GM23338 (cell line): ENCODE measurements around the gene LRRFIP2. TPM values are rescaled to one million over a fixed set of nuclear protein-coding genes. Genes with fewer than 3 reads are reported as not detected.

Source experiments
- ATAC-seq: fragments of 200-7000 bp; cut with Tn5 transposase; 3 replicates; pipeline ENCODE4 v1.9.1; 2020
- DNase-seq: peaks from one replicate; pipeline ENCODE4 v3.0.0-alpha.2; 2015; ENCODE audit warnings: low spot score
- H2AFZ ChIP-seq: fragments of 200-600 bp; sonication (generic); 2 replicates; pipeline ENCODE4 v1.8.0; 2016; ENCODE audit warnings: antibody characterized with exemption, mild to moderate bottlenecking, moderate library complexity
- H3F3A ChIP-seq: fragments of 200-600 bp; sonication (generic); replicated peaks from 2 replicates; pipeline ENCODE4 v1.8.0; 2017; ENCODE audit warnings: antibody characterized with exemption, mixed run types, low read depth
- H3K27ac ChIP-seq: fragments of 200-600 bp; sonication (generic); 2 replicates; pipeline ENCODE4 v1.6.1; 2016; ENCODE audit warnings: low read depth
- H3K27me3 ChIP-seq: fragments of 200-600 bp; sonication (generic); 2 replicates; pipeline ENCODE4 v1.8.0; 2016; ENCODE audit warnings: mild to moderate bottlenecking, mixed run types, moderate library complexity; ENCODE audit not compliant: insufficient read depth
- H3K36me3 ChIP-seq: fragments of 200-600 bp; sonication (generic); 2 replicates; pipeline ENCODE4 v1.8.0; 2016; ENCODE audit warnings: mild to moderate bottlenecking; ENCODE audit not compliant: insufficient read depth
- H3K4me1 ChIP-seq: fragments of 200-600 bp; sonication (generic); 2 replicates; pipeline ENCODE4 v1.8.0; 2016; ENCODE audit warnings: mild to moderate bottlenecking, moderate library complexity; ENCODE audit not compliant: insufficient read depth
- H3K4me2 ChIP-seq: fragments of 200-600 bp; sonication (generic); 2 replicates; pipeline ENCODE4 v1.7.1; 2017; ENCODE audit warnings: mixed run types
- H3K4me3 ChIP-seq: fragments of 200-600 bp; sonication (generic); 2 replicates; pipeline ENCODE4 v1.6.1; 2016; ENCODE audit warnings: mixed run types
- H3K79me2 ChIP-seq: fragments of 200-600 bp; sonication (generic); replicated peaks from 2 replicates; pipeline ENCODE4 v1.8.0; 2017; ENCODE audit warnings: mild to moderate bottlenecking; ENCODE audit not compliant: insufficient read depth
- H3K9me2 ChIP-seq: fragments of 200-600 bp; sonication (generic); 2 replicates; pipeline ENCODE4 v1.8.0; 2017; ENCODE audit not compliant: insufficient read depth
- H4K20me1 ChIP-seq: fragments of 200-600 bp; sonication (generic); replicated peaks from 2 replicates; pipeline ENCODE4 v1.8.0; 2017; ENCODE audit warnings: mild to moderate bottlenecking; ENCODE audit not compliant: insufficient read depth
- H3K27ac Mint-ChIP-seq: 2 replicates; pipeline ENCODE4 v1.8.0; 2020; ENCODE audit warnings: inconsistent platforms, mild to moderate bottlenecking, moderate library complexity, mixed read lengths
- H3K27me3 Mint-ChIP-seq: 3 replicates; pipeline ENCODE4 v1.8.0; 2022; ENCODE audit warnings: low read depth, mild to moderate bottlenecking, moderate library complexity, mixed read lengths, inconsistent platforms; ENCODE audit not compliant: insufficient read depth, poor library complexity
- H3K36me3 Mint-ChIP-seq: 3 replicates; pipeline ENCODE4 v1.8.0; 2021; ENCODE audit warnings: low read depth, mild to moderate bottlenecking, inconsistent platforms, moderate library complexity, mixed read lengths
- H3K4me1 Mint-ChIP-seq: 3 replicates; pipeline ENCODE4 v1.8.0; 2020; ENCODE audit warnings: mild to moderate bottlenecking, inconsistent platforms, mixed read lengths
- H3K4me3 Mint-ChIP-seq: 3 replicates; pipeline ENCODE4 v1.8.0; 2021; ENCODE audit warnings: moderate library complexity, mild to moderate bottlenecking, inconsistent platforms, mixed read lengths
- H3K9me3 Mint-ChIP-seq: 3 replicates; pipeline ENCODE4 v1.8.0; 2020; ENCODE audit warnings: moderate library complexity, mild to moderate bottlenecking, inconsistent platforms, mixed read lengths
- CREB1 ChIP-seq: fragments of 250-450 bp; sonication (Bioruptor Pico); IDR thresholded peaks from 2 replicates; pipeline ENCODE4 v1.5.0; 2020; ENCODE audit warnings: low read depth, mild to moderate bottlenecking, moderate library complexity
- EZH2 ChIP-seq: fragments of 200-600 bp; sonication (generic); IDR thresholded peaks from one replicate; pipeline ENCODE4 v1.8.0; 2017; ENCODE audit warnings: antibody characterized with exemption, mild to moderate bottlenecking, low read depth; ENCODE audit not compliant: unreplicated experiment
- EZH2phosphoT487 ChIP-seq: fragments of 200-600 bp; sonication (generic); IDR thresholded peaks from one replicate; pipeline ENCODE4 v1.8.1; 2018; ENCODE audit warnings: antibody characterized with exemption; ENCODE audit not compliant: unreplicated experiment
- JUNB ChIP-seq: IDR thresholded peaks from one replicate; pipeline ENCODE4 v1.6.1; 2016; ENCODE audit warnings: antibody characterized with exemption; ENCODE audit not compliant: unreplicated experiment
- NANOG ChIP-seq: IDR thresholded peaks from 2 replicates; pipeline ENCODE4 v1.6.1; 2016; ENCODE audit warnings: antibody characterized with exemption, borderline replicate concordance
- POLR2AphosphoS5 ChIP-seq: IDR thresholded peaks from 2 replicates; pipeline ENCODE4 v1.6.1; 2016; ENCODE audit warnings: antibody characterized with exemption, low read depth
- STAT1 ChIP-seq: IDR thresholded peaks from one replicate; pipeline ENCODE4 v1.6.1; 2016; ENCODE audit warnings: antibody characterized with exemption; ENCODE audit not compliant: unreplicated experiment
- ZNF114 ChIP-seq: fragments of 250-450 bp; sonication (Bioruptor Pico); IDR thresholded peaks from 2 replicates; pipeline ENCODE4 v1.5.0; 2020; ENCODE audit warnings: mild to moderate bottlenecking, moderate library complexity
- ZNF331 ChIP-seq: fragments of 250-450 bp; sonication (Bioruptor Pico); IDR thresholded peaks from 2 replicates; pipeline ENCODE4 v1.5.0; 2020; ENCODE audit warnings: low read depth, mild to moderate bottlenecking, moderate library complexity
- polyA plus RNA-seq: library from polyadenylated mRNA; unstranded; fragments of >200 nt; fragmentation: Nextera tagmentation; extraction: Ambion mirVana; gene quantifications from 2 replicates; pipeline ENCODE4 v1.2.1, GENCODE V29; 2016
- total RNA-seq: library from RNA; depleted of rRNA; stranded (reverse); fragments of >200 nt; shearing (Covaris generic); gene quantifications from 2 replicates; pipeline ENCODE4 v1.2.3, GENCODE V29; 2014
- TF ChIP-seq, protein P1 (sequence below), 2 experiments: fragments of 200-600 bp in 1 of 2; sonication (generic) in 1 of 2; conservative IDR thresholded peaks; 2 replicates each; pipeline versions ENCODE4 v1.5.1 to v1.6.1; 2016 to 2017; ENCODE audit warnings: antibody characterized with exemption in 2 of 2, low read depth in 2 of 2, mild to moderate bottlenecking in 2 of 2, moderate library complexity in 1 of 2
- TF ChIP-seq, protein P2 (sequence below): IDR thresholded peaks from 2 replicates; pipeline ENCODE4 v1.6.1; 2016; ENCODE audit warnings: antibody characterized with exemption
- TF ChIP-seq, protein P3 (sequence below): IDR thresholded peaks from one replicate; pipeline ENCODE4 v1.6.1; 2018; ENCODE audit warnings: antibody characterized with exemption; ENCODE audit not compliant: unreplicated experiment
- TF ChIP-seq, protein P4 (sequence below): fragments of 250-450 bp; sonication (Bioruptor Pico); IDR thresholded peaks from 2 replicates; pipeline ENCODE4 v1.5.0; 2020; ENCODE audit warnings: mild to moderate bottlenecking, moderate library complexity

Gene LRRFIP2
- total and polyA plus RNA-seq, 2 experiments from 2014 or later, result 20.3 to 29.0 TPM

DNA sequence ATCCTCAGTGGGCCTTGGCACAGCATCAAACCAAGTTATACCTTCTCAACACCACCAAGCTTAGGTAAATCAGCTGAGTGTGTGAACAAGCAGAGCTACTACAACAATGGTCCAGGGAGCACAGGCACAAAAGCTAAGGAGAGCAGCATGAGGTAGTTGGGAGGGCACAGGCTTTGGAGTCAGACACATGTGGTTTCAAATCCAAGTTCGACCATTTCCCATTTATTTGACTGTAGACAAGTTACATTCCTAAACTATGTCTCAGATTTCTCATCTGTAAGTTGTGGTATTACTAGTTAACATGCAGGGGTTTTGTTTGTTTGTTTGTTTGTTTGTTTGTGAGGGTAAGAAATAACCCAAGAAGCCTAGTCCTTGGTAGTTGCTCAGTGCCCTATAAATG lies 134.2 kb downstream of the LRRFIP2 start:
- Histone ChIP-seq H3K36me3 (peaks cover 32% of the 10 kb centered on the region), H3K4me2 (no peak overlapping the region), H3F3A (no peaks in the 10 kb centered on the region), H3K79me2 (no peaks in the 10 kb centered on the region), H3K27ac (no peak overlapping the region), H3K9me2 (peaks cover 2% of the 10 kb centered on the region; the same call in 1 of the 2 replicates), H4K20me1 (peaks cover 5% of the 10 kb centered on the region; the same call in 1 of the 2 replicates), H2AFZ (no peak overlapping the region), H3K4me3 (no peak overlapping the region), H3K27me3 (no peaks in the 10 kb centered on the region), H3K4me1 (no peaks in the 10 kb centered on the region)
- no peak for TF ChIP-seq STAT1
- TF ChIP-seq, protein P1, sequence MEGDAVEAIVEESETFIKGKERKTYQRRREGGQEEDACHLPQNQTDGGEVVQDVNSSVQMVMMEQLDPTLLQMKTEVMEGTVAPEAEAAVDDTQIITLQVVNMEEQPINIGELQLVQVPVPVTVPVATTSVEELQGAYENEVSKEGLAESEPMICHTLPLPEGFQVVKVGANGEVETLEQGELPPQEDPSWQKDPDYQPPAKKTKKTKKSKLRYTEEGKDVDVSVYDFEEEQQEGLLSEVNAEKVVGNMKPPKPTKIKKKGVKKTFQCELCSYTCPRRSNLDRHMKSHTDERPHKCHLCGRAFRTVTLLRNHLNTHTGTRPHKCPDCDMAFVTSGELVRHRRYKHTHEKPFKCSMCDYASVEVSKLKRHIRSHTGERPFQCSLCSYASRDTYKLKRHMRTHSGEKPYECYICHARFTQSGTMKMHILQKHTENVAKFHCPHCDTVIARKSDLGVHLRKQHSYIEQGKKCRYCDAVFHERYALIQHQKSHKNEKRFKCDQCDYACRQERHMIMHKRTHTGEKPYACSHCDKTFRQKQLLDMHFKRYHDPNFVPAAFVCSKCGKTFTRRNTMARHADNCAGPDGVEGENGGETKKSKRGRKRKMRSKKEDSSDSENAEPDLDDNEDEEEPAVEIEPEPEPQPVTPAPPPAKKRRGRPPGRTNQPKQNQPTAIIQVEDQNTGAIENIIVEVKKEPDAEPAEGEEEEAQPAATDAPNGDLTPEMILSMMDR (conservative IDR thresholded peaks at IDR 0.05; ENCODE audit: low read depth in 2 of 2), result no peak
- no peak for TF ChIP-seq NANOG
- TF ChIP-seq, protein P2, sequence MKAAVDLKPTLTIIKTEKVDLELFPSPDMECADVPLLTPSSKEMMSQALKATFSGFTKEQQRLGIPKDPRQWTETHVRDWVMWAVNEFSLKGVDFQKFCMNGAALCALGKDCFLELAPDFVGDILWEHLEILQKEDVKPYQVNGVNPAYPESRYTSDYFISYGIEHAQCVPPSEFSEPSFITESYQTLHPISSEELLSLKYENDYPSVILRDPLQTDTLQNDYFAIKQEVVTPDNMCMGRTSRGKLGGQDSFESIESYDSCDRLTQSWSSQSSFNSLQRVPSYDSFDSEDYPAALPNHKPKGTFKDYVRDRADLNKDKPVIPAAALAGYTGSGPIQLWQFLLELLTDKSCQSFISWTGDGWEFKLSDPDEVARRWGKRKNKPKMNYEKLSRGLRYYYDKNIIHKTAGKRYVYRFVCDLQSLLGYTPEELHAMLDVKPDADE, result no peak
- TF ChIP-seq CREB1 (CRISPR knock-in tag), result no peak
- no peak for TF ChIP-seq POLR2AphosphoS5
- TF ChIP-seq, protein P3, sequence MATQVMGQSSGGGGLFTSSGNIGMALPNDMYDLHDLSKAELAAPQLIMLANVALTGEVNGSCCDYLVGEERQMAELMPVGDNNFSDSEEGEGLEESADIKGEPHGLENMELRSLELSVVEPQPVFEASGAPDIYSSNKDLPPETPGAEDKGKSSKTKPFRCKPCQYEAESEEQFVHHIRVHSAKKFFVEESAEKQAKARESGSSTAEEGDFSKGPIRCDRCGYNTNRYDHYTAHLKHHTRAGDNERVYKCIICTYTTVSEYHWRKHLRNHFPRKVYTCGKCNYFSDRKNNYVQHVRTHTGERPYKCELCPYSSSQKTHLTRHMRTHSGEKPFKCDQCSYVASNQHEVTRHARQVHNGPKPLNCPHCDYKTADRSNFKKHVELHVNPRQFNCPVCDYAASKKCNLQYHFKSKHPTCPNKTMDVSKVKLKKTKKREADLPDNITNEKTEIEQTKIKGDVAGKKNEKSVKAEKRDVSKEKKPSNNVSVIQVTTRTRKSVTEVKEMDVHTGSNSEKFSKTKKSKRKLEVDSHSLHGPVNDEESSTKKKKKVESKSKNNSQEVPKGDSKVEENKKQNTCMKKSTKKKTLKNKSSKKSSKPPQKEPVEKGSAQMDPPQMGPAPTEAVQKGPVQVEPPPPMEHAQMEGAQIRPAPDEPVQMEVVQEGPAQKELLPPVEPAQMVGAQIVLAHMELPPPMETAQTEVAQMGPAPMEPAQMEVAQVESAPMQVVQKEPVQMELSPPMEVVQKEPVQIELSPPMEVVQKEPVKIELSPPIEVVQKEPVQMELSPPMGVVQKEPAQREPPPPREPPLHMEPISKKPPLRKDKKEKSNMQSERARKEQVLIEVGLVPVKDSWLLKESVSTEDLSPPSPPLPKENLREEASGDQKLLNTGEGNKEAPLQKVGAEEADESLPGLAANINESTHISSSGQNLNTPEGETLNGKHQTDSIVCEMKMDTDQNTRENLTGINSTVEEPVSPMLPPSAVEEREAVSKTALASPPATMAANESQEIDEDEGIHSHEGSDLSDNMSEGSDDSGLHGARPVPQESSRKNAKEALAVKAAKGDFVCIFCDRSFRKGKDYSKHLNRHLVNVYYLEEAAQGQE, result no peak
- no peak for TF ChIP-seq JUNB
- no peak for TF ChIP-seq EZH2phosphoT487
- no peak for TF ChIP-seq EZH2
- TF ChIP-seq ZNF114, result no peak
- TF ChIP-seq, protein P4, sequence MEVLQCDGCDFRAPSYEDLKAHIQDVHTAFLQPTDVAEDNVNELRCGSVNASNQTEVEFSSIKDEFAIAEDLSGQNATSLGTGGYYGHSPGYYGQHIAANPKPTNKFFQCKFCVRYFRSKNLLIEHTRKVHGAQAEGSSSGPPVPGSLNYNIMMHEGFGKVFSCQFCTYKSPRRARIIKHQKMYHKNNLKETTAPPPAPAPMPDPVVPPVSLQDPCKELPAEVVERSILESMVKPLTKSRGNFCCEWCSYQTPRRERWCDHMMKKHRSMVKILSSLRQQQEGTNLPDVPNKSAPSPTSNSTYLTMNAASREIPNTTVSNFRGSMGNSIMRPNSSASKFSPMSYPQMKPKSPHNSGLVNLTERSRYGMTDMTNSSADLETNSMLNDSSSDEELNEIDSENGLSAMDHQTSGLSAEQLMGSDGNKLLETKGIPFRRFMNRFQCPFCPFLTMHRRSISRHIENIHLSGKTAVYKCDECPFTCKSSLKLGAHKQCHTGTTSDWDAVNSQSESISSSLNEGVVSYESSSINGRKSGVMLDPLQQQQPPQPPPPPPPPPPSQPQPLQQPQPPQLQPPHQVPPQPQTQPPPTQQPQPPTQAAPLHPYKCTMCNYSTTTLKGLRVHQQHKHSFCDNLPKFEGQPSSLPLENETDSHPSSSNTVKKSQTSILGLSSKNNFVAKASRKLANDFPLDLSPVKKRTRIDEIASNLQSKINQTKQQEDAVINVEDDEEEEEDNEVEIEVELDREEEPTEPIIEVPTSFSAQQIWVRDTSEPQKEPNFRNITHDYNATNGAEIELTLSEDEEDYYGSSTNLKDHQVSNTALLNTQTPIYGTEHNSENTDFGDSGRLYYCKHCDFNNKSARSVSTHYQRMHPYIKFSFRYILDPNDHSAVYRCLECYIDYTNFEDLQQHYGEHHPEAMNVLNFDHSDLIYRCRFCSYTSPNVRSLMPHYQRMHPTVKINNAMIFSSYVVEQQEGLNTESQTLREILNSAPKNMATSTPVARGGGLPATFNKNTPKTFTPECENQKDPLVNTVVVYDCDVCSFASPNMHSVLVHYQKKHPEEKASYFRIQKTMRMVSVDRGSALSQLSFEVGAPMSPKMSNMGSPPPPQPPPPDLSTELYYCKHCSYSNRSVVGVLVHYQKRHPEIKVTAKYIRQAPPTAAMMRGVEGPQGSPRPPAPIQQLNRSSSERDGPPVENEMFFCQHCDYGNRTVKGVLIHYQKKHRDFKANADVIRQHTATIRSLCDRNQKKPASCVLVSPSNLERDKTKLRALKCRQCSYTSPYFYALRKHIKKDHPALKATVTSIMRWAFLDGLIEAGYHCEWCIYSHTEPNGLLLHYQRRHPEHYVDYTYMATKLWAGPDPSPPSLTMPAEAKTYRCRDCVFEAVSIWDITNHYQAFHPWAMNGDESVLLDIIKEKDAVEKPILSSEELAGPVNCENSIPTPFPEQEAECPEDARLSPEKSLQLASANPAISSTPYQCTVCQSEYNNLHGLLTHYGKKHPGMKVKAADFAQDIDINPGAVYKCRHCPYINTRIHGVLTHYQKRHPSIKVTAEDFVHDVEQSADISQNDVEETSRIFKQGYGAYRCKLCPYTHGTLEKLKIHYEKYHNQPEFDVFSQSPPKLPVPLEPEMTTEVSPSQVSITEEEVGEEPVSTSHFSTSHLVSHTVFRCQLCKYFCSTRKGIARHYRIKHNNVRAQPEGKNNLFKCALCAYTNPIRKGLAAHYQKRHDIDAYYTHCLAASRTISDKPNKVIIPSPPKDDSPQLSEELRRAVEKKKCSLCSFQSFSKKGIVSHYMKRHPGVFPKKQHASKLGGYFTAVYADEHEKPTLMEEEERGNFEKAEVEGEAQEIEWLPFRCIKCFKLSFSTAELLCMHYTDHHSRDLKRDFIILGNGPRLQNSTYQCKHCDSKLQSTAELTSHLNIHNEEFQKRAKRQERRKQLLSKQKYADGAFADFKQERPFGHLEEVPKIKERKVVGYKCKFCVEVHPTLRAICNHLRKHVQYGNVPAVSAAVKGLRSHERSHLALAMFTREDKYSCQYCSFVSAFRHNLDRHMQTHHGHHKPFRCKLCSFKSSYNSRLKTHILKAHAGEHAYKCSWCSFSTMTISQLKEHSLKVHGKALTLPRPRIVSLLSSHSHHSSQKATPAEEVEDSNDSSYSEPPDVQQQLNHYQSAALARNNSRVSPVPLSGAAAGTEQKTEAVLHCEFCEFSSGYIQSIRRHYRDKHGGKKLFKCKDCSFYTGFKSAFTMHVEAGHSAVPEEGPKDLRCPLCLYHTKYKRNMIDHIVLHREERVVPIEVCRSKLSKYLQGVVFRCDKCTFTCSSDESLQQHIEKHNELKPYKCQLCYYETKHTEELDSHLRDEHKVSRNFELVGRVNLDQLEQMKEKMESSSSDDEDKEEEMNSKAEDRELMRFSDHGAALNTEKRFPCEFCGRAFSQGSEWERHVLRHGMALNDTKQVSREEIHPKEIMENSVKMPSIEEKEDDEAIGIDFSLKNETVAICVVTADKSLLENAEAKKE (CRISPR knock-in tag), result no peak
- TF ChIP-seq ZNF331 (CRISPR knock-in tag), result no peak
- Mint-ChIP-seq H3K36me3 (peaks cover 49% of the 10 kb centered on the region), H3K27me3 (no peaks in the 10 kb centered on the region), H3K4me3 (no peak overlapping the region), H3K27ac (no peak overlapping the region), H3K4me1 (no peaks in the 10 kb centered on the region), H3K9me3 (no peaks in the 10 kb centered on the region)
- DNase-seq (no peak), ATAC-seq (no peak)
